HG02798 (cell line): ENCODE results near the gene CRMP1.

ENCODE experiments used
- ATAC-seq: cut with Tn5 transposase; IDR thresholded peaks from one replicate; pipeline ENCODE4 v1.9.1; 2021; ENCODE audit warnings: mild to moderate bottlenecking; ENCODE audit not compliant: unreplicated experiment, poor library complexity

The CRMP1 gene

GRCh38 chr4:5893004-5893580 lies at the start of gene CRMP1:
Gene CRMP1, minus strand, starts transcription at chr4:5893086. Its CDS starts 117 bp downstream, at chr4:5892969.
- ATAC-seq: no peak

- no peak for ATAC-seq
Observed at GRCh38 chr4:5941601-5942000, 48.7 kb upstream of the CRMP1 start.

- ATAC-seq: no peak
Observed at GRCh38 chr4:5940470-5941203, 47.8 kb upstream of the CRMP1 start.

GRCh38 chr4:5933996-5934831 lies 41.3 kb upstream of the CRMP1 start:
- ATAC-seq: no peak

- ATAC-seq: no peak
Observed at GRCh38 chr4:5933116-5933515, 40.2 kb upstream of the CRMP1 start.

GRCh38 chr4:5932035-5932568 lies 39.2 kb upstream of the CRMP1 start:
- no peak for ATAC-seq

- ATAC-seq: no peak
Observed at GRCh38 chr4:5931526-5931925, 38.6 kb upstream of the CRMP1 start.

- ATAC-seq: no peak
Observed at GRCh38 chr4:5930876-5931275, 38.0 kb upstream of the CRMP1 start.

- ATAC-seq: no peak
Observed at GRCh38 chr4:5930456-5930855, 37.6 kb upstream of the CRMP1 start.

GRCh38 chr4:5928844-5929420 lies 36.0 kb upstream of the CRMP1 start:
- no peak for ATAC-seq

GRCh38 chr4:5928274-5928673 lies 35.4 kb upstream of the CRMP1 start:
- no peak for ATAC-seq

- no peak for ATAC-seq
Observed at GRCh38 chr4:5927747-5928146, 34.9 kb upstream of the CRMP1 start.

- no peak for ATAC-seq
Observed at GRCh38 chr4:5927116-5927515, 34.2 kb upstream of the CRMP1 start.

GRCh38 chr4:5926598-5926997 lies 33.7 kb upstream of the CRMP1 start:
- ATAC-seq: no peak

- ATAC-seq: no peak
Observed at GRCh38 chr4:5925419-5926200, 32.7 kb upstream of the CRMP1 start.

- no peak for ATAC-seq
Observed at GRCh38 chr4:5924461-5925125, 31.7 kb upstream of the CRMP1 start.

GRCh38 chr4:5923376-5923775 lies 30.5 kb upstream of the CRMP1 start:
- no peak for ATAC-seq

- no peak for ATAC-seq
Observed at GRCh38 chr4:5922556-5922955, 29.7 kb upstream of the CRMP1 start.

- ATAC-seq: no peak
Observed at GRCh38 chr4:5921981-5922380, 29.1 kb upstream of the CRMP1 start.
